Tibial nerve (tissue), 4 donors: ENCODE data around the gene SMAD9.

Source experiments
- EP300 ChIP-seq, 2 donors: sonication (generic); formaldehyde crosslinking; IDR thresholded peaks; one replicate each; pipeline ENCODE4 v1.6.1; 2017; ENCODE audit warnings: antibody characterized with exemption in 2 of 2, mild to moderate bottlenecking in 1 of 2
- TF ChIP-seq, protein P1 (sequence below), 5 experiments: fragments of 200-600 bp in 3 of 5; fragments of 450-650 bp in 2 of 5; sonication (generic) in 3 of 5; IDR thresholded peaks; one replicate each; pipeline ENCODE4 v1.5.1; 2016 to 2019; ENCODE audit warnings: antibody characterized with exemption in 5 of 5, mild to moderate bottlenecking in 3 of 5, moderate library complexity in 2 of 5

- TF ChIP-seq, protein P1, sequence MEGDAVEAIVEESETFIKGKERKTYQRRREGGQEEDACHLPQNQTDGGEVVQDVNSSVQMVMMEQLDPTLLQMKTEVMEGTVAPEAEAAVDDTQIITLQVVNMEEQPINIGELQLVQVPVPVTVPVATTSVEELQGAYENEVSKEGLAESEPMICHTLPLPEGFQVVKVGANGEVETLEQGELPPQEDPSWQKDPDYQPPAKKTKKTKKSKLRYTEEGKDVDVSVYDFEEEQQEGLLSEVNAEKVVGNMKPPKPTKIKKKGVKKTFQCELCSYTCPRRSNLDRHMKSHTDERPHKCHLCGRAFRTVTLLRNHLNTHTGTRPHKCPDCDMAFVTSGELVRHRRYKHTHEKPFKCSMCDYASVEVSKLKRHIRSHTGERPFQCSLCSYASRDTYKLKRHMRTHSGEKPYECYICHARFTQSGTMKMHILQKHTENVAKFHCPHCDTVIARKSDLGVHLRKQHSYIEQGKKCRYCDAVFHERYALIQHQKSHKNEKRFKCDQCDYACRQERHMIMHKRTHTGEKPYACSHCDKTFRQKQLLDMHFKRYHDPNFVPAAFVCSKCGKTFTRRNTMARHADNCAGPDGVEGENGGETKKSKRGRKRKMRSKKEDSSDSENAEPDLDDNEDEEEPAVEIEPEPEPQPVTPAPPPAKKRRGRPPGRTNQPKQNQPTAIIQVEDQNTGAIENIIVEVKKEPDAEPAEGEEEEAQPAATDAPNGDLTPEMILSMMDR (IDR thresholded peaks at IDR 0.05) = no peak
- no peak for TF ChIP-seq EP300 (IDR thresholded peaks at IDR 0.05)
Measured at GRCh38 chr13:36914648-36915047, 5.4 kb downstream of the SMAD9 start.
